ENCODE results near the gene MACIR.

GRCh38 chr5:103217101-103217500, 41.5 kb upstream of the MACIR start:
- TF ChIP-seq POLR2A (IDR thresholded peaks at IDR 0.05; ENCODE audit: low read length) (no peak), GATA1 (IDR thresholded peaks at IDR 0.05; ENCODE audit: low read depth, low read length) (no peak)

Data from erythroblast (primary cell).